Astrocyte (in vitro differentiated cells and primary cell): Measurements from ENCODE around the gene MCCD1.

Experiments
- EZH2 ChIP-seq: IDR thresholded peaks from 2 replicates; pipeline ENCODE4 v1.6.1; 2012; ENCODE audit warnings: mild to moderate bottlenecking, low read length, inconsistent platforms; ENCODE audit not compliant: insufficient read depth
- TF ChIP-seq, protein P1 (sequence below): IDR thresholded peaks from 2 replicates; pipeline ENCODE4 v1.5.1; 2011; ENCODE audit warnings: low read depth, mild to moderate bottlenecking, inconsistent platforms, low read length, moderate library complexity; ENCODE audit not compliant: insufficient read depth

DNA sequence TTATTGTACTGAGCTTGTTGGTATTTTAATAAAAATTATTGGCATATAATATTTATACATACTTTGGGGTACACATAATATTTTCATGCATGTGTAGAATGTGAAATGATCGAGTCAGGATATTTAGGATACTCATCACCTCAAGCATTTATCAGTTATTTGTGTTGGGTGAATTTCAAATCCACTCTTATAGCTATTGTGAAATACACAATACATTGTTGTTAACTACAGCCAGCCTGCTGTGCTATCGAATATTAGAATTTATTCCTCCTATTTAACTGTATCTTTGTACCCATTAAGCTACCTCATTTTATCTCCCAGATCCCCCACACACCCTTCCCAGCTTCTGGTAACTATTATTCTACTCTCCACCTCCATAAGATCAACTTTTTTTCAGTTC, 45.4 kb upstream of the MCCD1 start:
- TF ChIP-seq, protein P1, sequence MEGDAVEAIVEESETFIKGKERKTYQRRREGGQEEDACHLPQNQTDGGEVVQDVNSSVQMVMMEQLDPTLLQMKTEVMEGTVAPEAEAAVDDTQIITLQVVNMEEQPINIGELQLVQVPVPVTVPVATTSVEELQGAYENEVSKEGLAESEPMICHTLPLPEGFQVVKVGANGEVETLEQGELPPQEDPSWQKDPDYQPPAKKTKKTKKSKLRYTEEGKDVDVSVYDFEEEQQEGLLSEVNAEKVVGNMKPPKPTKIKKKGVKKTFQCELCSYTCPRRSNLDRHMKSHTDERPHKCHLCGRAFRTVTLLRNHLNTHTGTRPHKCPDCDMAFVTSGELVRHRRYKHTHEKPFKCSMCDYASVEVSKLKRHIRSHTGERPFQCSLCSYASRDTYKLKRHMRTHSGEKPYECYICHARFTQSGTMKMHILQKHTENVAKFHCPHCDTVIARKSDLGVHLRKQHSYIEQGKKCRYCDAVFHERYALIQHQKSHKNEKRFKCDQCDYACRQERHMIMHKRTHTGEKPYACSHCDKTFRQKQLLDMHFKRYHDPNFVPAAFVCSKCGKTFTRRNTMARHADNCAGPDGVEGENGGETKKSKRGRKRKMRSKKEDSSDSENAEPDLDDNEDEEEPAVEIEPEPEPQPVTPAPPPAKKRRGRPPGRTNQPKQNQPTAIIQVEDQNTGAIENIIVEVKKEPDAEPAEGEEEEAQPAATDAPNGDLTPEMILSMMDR = no peak
- no peak for TF ChIP-seq EZH2
